GM20000 (cell line): ENCODE measurements around the gene DOC2A.
"Not testable (repeated sequence)": the region's sequence is repeated elsewhere in the genome, so short reads cannot be mapped to it uniquely, and the experiment has no call there.

Experiments used
- DNase-seq: peaks from one replicate; pipeline ENCODE4 v3.0.0; 2012; ENCODE audit warnings: low spot score
- CTCF ChIP-seq: IDR thresholded peaks from 2 replicates; pipeline ENCODE4 v1.5.1; 2012; ENCODE audit warnings: mild to moderate bottlenecking, control low read depth; ENCODE audit errors: extremely low read depth, missing control alignments

DOC2A gene

DNA sequence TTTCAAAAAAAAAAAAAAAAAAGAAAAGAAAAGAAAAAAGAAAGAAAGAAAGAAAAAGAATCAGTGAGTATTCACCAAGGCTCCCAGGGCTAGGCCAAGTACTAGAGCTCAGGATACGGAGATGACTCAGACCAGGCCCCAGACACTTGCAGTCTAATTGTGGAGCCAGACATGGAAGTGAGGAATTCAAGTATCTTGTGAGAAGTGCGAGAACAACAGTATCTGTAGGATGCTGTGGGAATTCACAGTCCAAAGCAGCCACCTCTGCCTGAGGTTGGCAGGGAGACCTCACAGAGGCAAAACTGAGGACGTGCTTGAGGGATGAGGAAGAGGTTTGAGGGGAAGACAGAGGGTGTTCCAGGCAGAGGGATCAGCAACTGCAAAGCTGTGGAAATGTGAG is 40.7 kb upstream of the DOC2A start:
- no peak for TF ChIP-seq CTCF
- DNase-seq: no peak

- TF ChIP-seq CTCF: no peak
- no peak for DNase-seq
These were observed 39.0 kb upstream of the DOC2A start for GRCh38 chr16:30049871-30050270.

DNA sequence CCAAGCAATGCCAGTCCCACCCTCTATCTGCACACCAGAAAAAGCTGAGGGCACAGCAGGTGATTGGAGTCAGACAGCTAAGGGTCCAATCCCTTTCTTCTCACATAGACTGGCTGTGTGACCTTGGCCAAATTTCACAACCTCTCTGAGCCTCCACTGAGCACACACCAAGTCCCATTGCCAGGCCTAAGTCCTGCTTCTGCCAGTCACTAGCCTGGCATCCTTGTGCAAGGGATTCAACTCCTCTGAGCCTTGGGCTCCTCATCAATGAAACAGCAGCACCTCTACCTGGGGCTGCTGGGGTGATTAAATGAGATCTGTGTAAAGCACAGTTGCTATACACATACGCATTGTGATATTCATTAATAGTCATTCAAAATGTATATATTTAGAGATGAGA is 35.8 kb upstream of the DOC2A start:
- DNase-seq: no peak
- no peak for TF ChIP-seq CTCF

DNA sequence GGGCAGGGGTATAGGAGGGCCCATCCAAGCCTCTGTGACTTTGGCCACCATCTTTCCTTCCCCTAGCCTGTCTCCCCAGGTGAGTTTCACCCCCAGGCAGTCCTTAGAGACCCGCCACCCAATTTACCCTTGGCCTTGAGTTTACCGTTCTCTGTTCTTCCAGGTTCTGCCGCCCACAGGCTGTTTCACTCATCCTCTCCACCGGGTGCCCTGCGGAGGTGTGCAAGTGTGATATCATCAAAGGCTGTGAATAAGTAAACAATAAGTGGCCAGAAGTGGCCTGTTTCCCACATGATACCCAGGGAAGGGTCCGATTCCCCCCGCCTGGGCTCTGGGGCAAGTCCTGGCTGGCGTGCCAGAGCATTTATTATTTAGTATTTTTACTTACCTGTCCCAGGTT is 35.4 kb upstream of the DOC2A start:
- DNase-seq: no peak
- no peak for TF ChIP-seq CTCF

GRCh38 chr16:30041841-30042240 is 31.0 kb upstream of the DOC2A start:
- no peak for TF ChIP-seq CTCF
- no peak for DNase-seq

DNA sequence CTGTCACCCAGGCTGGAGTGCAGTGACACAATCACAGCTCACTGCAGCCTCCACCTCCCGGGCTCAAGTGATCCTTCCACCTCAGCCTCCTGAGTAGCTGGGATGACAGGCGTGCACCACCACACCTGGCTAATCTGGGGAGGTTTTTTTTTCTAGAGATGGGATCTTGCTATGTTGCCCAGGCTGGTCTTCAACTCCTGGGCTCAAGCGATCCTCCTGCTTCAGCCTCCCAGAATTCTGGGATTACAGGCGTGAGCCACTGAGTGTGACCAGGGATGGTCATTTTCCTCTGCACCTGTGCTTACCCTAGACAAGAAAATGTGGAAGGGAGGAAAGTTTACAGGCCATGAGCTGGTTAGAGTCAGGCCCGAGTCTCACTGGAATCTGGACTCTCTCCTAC is 29.9 kb upstream of the DOC2A start:
- DNase-seq: not testable (repeated sequence)

- no peak for DNase-seq
- no peak for TF ChIP-seq CTCF
These were observed 29.4 kb upstream of the DOC2A start for GRCh38 chr16:30040221-30040620.

DNA sequence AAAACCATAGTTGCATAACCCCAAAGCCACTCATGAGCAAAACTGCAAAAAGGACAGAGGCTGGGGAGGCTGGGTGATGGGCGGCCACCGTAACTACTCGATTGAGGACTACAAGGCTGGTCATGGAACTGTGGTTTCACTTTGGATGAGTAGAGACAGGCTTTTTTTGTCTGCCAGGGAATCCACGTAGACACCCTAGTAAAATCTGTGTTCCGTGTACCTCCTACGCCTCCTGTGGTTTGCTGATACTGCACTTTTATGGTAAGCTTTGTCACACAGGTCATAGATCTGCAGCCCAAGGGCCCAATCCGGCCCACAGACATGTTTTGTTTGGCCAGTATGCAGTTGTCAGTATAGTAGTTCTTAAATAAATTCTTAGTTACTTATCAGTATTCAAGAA is 22.4 kb upstream of the DOC2A start:
- TF ChIP-seq CTCF: no peak
- no peak for DNase-seq
